GM12878 (cell line): ENCODE data around the gene ARID5B.
A peak's percentile ranks its signal among the peaks of the same experiment; 100 is the strongest.

Source experiments
- ATF2 ChIP-seq: IDR thresholded peaks from 2 replicates; pipeline ENCODE4 v1.6.1; 2012; ENCODE audit warnings: low read length, inconsistent platforms
- EP300 ChIP-seq, 2 experiments: fragments of 150-350 bp in 1 of 2; IDR thresholded peaks; 2 replicates each; pipeline ENCODE4 v1.6.1; 2011 to 2012; ENCODE audit warnings: low read depth in 2 of 2, low read length in 2 of 2, borderline replicate concordance in 1 of 2, improper control_type of control experiment in 1 of 2, inconsistent platforms in 1 of 2; ENCODE audit not compliant: control insufficient read depth in 1 of 2
- ESRRA ChIP-seq: IDR thresholded peaks from 2 replicates; pipeline ENCODE4 v1.6.1; 2012; ENCODE audit warnings: mild to moderate bottlenecking, low read length, improper control_type of control experiment
- JUNB ChIP-seq: IDR thresholded peaks from 2 replicates; pipeline ENCODE4 v1.6.1; 2016; ENCODE audit warnings: antibody characterized with exemption, mild to moderate bottlenecking
- LARP7 ChIP-seq: fragments of 450-650 bp; IDR thresholded peaks from 2 replicates; pipeline ENCODE4 v1.6.1; 2017; ENCODE audit warnings: mild to moderate bottlenecking
- POLR2AphosphoS5 ChIP-seq: IDR thresholded peaks from 2 replicates; pipeline ENCODE4 v1.6.1; 2011; ENCODE audit warnings: mild to moderate bottlenecking, low read length, inconsistent platforms
- USF2 ChIP-seq: IDR thresholded peaks from 2 replicates; pipeline ENCODE4 v1.6.1; 2011; ENCODE audit warnings: low read depth, low read length, improper control_type of control experiment, borderline replicate concordance
- ZNF274 ChIP-seq: IDR thresholded peaks from one replicate; pipeline ENCODE4 v1.8.0; 2011; ENCODE audit not compliant: insufficient read length, insufficient read depth
- ZNF592 ChIP-seq: fragments of 450-650 bp; IDR thresholded peaks from 2 replicates; pipeline ENCODE4 v1.6.1; 2017; ENCODE audit warnings: mild to moderate bottlenecking, moderate library complexity
- TF ChIP-seq, protein P1 (sequence below), 3 experiments: IDR thresholded peaks in 2 of 3; conservative IDR thresholded peaks in 1 of 3; 2 replicates each; pipeline ENCODE4 v1.5.1; 2011; ENCODE audit warnings: low read depth in 3 of 3, low read length in 3 of 3, mild to moderate bottlenecking in 3 of 3, control low read depth in 2 of 3, moderate library complexity in 2 of 3, inconsistent platforms in 1 of 3, mixed read lengths in 1 of 3; ENCODE audit not compliant: control insufficient read depth in 2 of 3, insufficient read depth in 1 of 3; ENCODE audit errors: extremely low read depth in 1 of 3

- TF ChIP-seq, protein P1, sequence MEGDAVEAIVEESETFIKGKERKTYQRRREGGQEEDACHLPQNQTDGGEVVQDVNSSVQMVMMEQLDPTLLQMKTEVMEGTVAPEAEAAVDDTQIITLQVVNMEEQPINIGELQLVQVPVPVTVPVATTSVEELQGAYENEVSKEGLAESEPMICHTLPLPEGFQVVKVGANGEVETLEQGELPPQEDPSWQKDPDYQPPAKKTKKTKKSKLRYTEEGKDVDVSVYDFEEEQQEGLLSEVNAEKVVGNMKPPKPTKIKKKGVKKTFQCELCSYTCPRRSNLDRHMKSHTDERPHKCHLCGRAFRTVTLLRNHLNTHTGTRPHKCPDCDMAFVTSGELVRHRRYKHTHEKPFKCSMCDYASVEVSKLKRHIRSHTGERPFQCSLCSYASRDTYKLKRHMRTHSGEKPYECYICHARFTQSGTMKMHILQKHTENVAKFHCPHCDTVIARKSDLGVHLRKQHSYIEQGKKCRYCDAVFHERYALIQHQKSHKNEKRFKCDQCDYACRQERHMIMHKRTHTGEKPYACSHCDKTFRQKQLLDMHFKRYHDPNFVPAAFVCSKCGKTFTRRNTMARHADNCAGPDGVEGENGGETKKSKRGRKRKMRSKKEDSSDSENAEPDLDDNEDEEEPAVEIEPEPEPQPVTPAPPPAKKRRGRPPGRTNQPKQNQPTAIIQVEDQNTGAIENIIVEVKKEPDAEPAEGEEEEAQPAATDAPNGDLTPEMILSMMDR (IDR thresholded peaks at IDR 0.05 in 2 of 3, conservative IDR thresholded peaks at IDR 0.05 in 1 of 3; ENCODE audit: control insufficient read depth in 2 of 3, extremely low read depth in 1 of 3, insufficient read depth in 1 of 3, low read depth in 3 of 3, low read length in 3 of 3), result no peak
- no peak for TF ChIP-seq ATF2
- no peak for TF ChIP-seq ESRRA
- no peak for TF ChIP-seq LARP7
- TF ChIP-seq JUNB, result no peak
- no peak for TF ChIP-seq EP300 (IDR thresholded peaks at IDR 0.05; ENCODE audit: borderline replicate concordance in 1 of 2, control insufficient read depth in 1 of 2, low read depth in 2 of 2, low read length in 2 of 2)
- no peak for TF ChIP-seq ZNF592
- TF ChIP-seq ZNF274, result no peak
- no peak for TF ChIP-seq USF2
- 0 out of 2 replicates have a peak, but pooled peaks have one; percentile 18 for TF ChIP-seq POLR2AphosphoS5
These were observed 90.6 kb downstream of the ARID5B start for GRCh38 chr10:61992059-61992460.
